GM18498 (cell line): ENCODE data around the gene WDR72.

Experiments
- ATAC-seq: cut with Tn5 transposase; IDR thresholded peaks from one replicate; pipeline ENCODE4 v1.9.1; 2021; ENCODE audit warnings: mild to moderate bottlenecking, moderate library complexity; ENCODE audit not compliant: unreplicated experiment

Gene WDR72

GRCh38 chr15:53472210-53472609 lies 287.3 kb downstream of the WDR72 start:
- ATAC-seq = no peak

GRCh38 chr15:53470743-53471142 lies 288.7 kb downstream of the WDR72 start:
- ATAC-seq = no peak

GRCh38 chr15:53469422-53469821 lies 290.0 kb downstream of the WDR72 start:
- no peak for ATAC-seq
